HG03460 (cell line): Measurements from ENCODE around the gene WASF3.

Experiments used
- ATAC-seq: cut with Tn5 transposase; IDR thresholded peaks from one replicate; pipeline ENCODE4 v1.9.1; 2021; ENCODE audit not compliant: unreplicated experiment

WASF3 gene

GRCh38 chr13:26679411-26680122 is 122.1 kb downstream of the WASF3 start:
- ATAC-seq = no peak

GRCh38 chr13:26680123-26680450 is 122.6 kb downstream of the WASF3 start:
- ATAC-seq = no peak

- ATAC-seq = no peak
Observed at GRCh38 chr13:26680572-26680971, 123.1 kb downstream of the WASF3 start.

GRCh38 chr13:26681036-26681435 is 123.6 kb downstream of the WASF3 start:
- no peak for ATAC-seq

GRCh38 chr13:26682606-26683005 is 125.1 kb downstream of the WASF3 start:
- no peak for ATAC-seq

GRCh38 chr13:26685606-26686005 is 128.1 kb downstream of the WASF3 start:
- ATAC-seq = no peak

- no peak for ATAC-seq
Observed at GRCh38 chr13:26686285-26686684, 128.8 kb downstream of the WASF3 start.

- ATAC-seq = no peak
Observed at GRCh38 chr13:26688286-26688685, 130.8 kb downstream of the WASF3 start.

GRCh38 chr13:26688980-26689379 is 131.5 kb downstream of the WASF3 start:
- ATAC-seq = no peak

- no peak for ATAC-seq
Observed at GRCh38 chr13:26693749-26694463, 136.4 kb downstream of the WASF3 start.

GRCh38 chr13:26694609-26695359 is 137.3 kb downstream of the WASF3 start:
- ATAC-seq = no peak

GRCh38 chr13:26695360-26695705 is 137.8 kb downstream of the WASF3 start:
- no peak for ATAC-seq

- ATAC-seq = no peak
Observed at GRCh38 chr13:26695891-26696311, 138.4 kb downstream of the WASF3 start.

GRCh38 chr13:26697069-26697955 is 139.8 kb downstream of the WASF3 start:
- no peak for ATAC-seq

GRCh38 chr13:26698392-26699196 is 141.1 kb downstream of the WASF3 start:
- ATAC-seq = no peak

GRCh38 chr13:26699197-26699490 is 141.7 kb downstream of the WASF3 start:
- no peak for ATAC-seq

- ATAC-seq = no peak
Observed at GRCh38 chr13:26705536-26705935, 148.1 kb downstream of the WASF3 start.

GRCh38 chr13:26706381-26706780 is 148.9 kb downstream of the WASF3 start:
- ATAC-seq = no peak

GRCh38 chr13:26707122-26708006 is 149.9 kb downstream of the WASF3 start:
- ATAC-seq = peak; percentile 62

- no peak for ATAC-seq
Observed at GRCh38 chr13:26708007-26708297, 150.5 kb downstream of the WASF3 start.
